GM12878 (cell line): ENCODE results near the gene DIAPH2. TPM values are rescaled to one million over a fixed set of nuclear protein-coding genes. Genes with fewer than 3 reads are reported as not detected.

Source experiments
- ATAC-seq: fragments of 200-7000 bp; cut with Tn5 transposase; 3 replicates; pipeline ENCODE4 v1.9.1; 2020; ENCODE audit warnings: mild to moderate bottlenecking, moderate library complexity
- BruUV-seq: library from RNA; stranded (reverse); fragments of 400-500 nt; replicated peaks from 2 replicates; lab custom pipeline; 2021; lab: Mats Ljungman, UMichigan
- CTCF ChIA-PET: fragments of 300-600 bp; sonication (Branson Sonifier 250); formaldehyde crosslinking; extraction: SDS; loops from one replicate; lab custom pipeline; 2021; ENCODE audit warnings: inconsistent platforms; lab: Yijun Ruan, JAX
- POLR2A ChIA-PET: fragments of 350-600 bp; formaldehyde crosslinking; extraction: SDS; loops from one replicate; lab custom pipeline; 2021; ENCODE audit warnings: inconsistent platforms; lab: Charles Lee
- RAD21 ChIA-PET: fragments of 300-600 bp; sonication (Branson Sonifier 250); formaldehyde crosslinking; loops from one replicate; lab custom pipeline; 2023; ENCODE audit warnings: antibody characterized with exemption; ENCODE audit not compliant: unreplicated experiment; lab: Charles Lee
- SMC1A ChIA-PET: fragments of 300-600 bp; sonication (Branson Sonifier 250); formaldehyde crosslinking; loops from one replicate; lab custom pipeline; 2023; ENCODE audit not compliant: unreplicated experiment, uncharacterized antibody; lab: Charles Lee
- DNase-seq: peaks from one replicate; pipeline ENCODE4 v3.0.0-alpha.2; 2011; ENCODE audit warnings: low read depth, low spot score
- FAIRE-seq: peaks from 3 replicates; lab custom pipeline; 2011; peaks lifted over from hg19 to GRCh38; lab: Jason Lieb, UNC
- H2AFZ ChIP-seq: 2 replicates; pipeline ENCODE4 v1.6.0; 2011; ENCODE audit warnings: low read depth, low read length, control low read depth; ENCODE audit not compliant: control insufficient read depth
- H3K27ac ChIP-seq: 2 replicates; pipeline ENCODE4 v1.5.1; 2011; ENCODE audit warnings: control low read depth; ENCODE audit not compliant: control insufficient read depth, insufficient read depth
- H3K27me3 ChIP-seq, 2 experiments: replicated peaks in 1 of 2; 2 replicates each; pipeline versions ENCODE4 v1.6.0 to v1.6.1; 2011; ENCODE audit warnings: low read length in 1 of 2; ENCODE audit not compliant: control insufficient read depth in 2 of 2, insufficient read depth in 2 of 2
- H3K36me3 ChIP-seq, 2 experiments: 2 replicates each; pipeline ENCODE4 v1.5.1; 2011; ENCODE audit warnings: low read length in 1 of 2; ENCODE audit not compliant: control insufficient read depth in 2 of 2, insufficient read depth in 2 of 2
- H3K4me1 ChIP-seq: 2 replicates; pipeline ENCODE4 v1.6.1; 2011; ENCODE audit warnings: mild to moderate bottlenecking, low read length, moderate library complexity, mixed read lengths; ENCODE audit not compliant: control insufficient read depth, insufficient read depth
- H3K4me2 ChIP-seq: 2 replicates; pipeline ENCODE4 v1.6.0; 2011; ENCODE audit warnings: control low read depth; ENCODE audit not compliant: control insufficient read depth, insufficient read depth
- H3K4me3 ChIP-seq: fragments of 200-600 bp; sonication (generic); 2 replicates; pipeline ENCODE4 v1.5.1; 2016
- H3K79me2 ChIP-seq: 2 replicates; pipeline ENCODE4 v1.6.0; 2011; ENCODE audit warnings: low read length; ENCODE audit not compliant: control insufficient read depth, insufficient read depth
- H3K9ac ChIP-seq: 2 replicates; pipeline ENCODE4 v1.8.0; 2011; ENCODE audit warnings: low read length, control low read depth, mixed read lengths; ENCODE audit not compliant: control insufficient read depth, insufficient read depth
- H3K9me3 ChIP-seq: replicated peaks from 3 replicates; pipeline ENCODE4 v1.5.1; 2011; ENCODE audit warnings: mild to moderate bottlenecking, low read length; ENCODE audit not compliant: control insufficient read depth, insufficient read depth
- H4K20me1 ChIP-seq: 2 replicates; pipeline ENCODE4 v1.6.0; 2011; ENCODE audit not compliant: control insufficient read depth, insufficient read depth
- CEBPZ ChIP-seq: fragments of 150-350 bp; IDR thresholded peaks from 2 replicates; pipeline ENCODE4 v1.6.1; 2016; ENCODE audit warnings: low read depth, low read length
- CHD2 ChIP-seq: IDR thresholded peaks from 2 replicates; pipeline ENCODE4 v1.6.1; 2011; ENCODE audit warnings: low read depth, low read length, improper control_type of control experiment, borderline replicate concordance
- DPF2 ChIP-seq: fragments of 450-650 bp; IDR thresholded peaks from 2 replicates; pipeline ENCODE4 v1.6.1; 2017; ENCODE audit warnings: mild to moderate bottlenecking
- EZH2 ChIP-seq: IDR thresholded peaks from 2 replicates; pipeline ENCODE4 v1.6.1; 2012; ENCODE audit warnings: low read depth, mild to moderate bottlenecking, control low read depth, inconsistent platforms, low read length, borderline replicate concordance; ENCODE audit not compliant: control insufficient read depth
- HCFC1 ChIP-seq: fragments of 150-350 bp; IDR thresholded peaks from 2 replicates; pipeline ENCODE4 v1.6.1; 2014; ENCODE audit warnings: low read length
- JUNB ChIP-seq: IDR thresholded peaks from 2 replicates; pipeline ENCODE4 v1.6.1; 2016; ENCODE audit warnings: antibody characterized with exemption, mild to moderate bottlenecking
- JUND ChIP-seq: IDR thresholded peaks from 2 replicates; pipeline ENCODE4 v1.6.1; 2012; ENCODE audit warnings: low read depth, mild to moderate bottlenecking, low read length, improper control_type of control experiment, moderate library complexity
- NR2C1 ChIP-seq: fragments of 450-650 bp; IDR thresholded peaks from 2 replicates; pipeline ENCODE4 v1.6.1; 2017; ENCODE audit warnings: antibody characterized with exemption, mild to moderate bottlenecking, moderate library complexity
- PAX5 ChIP-seq: IDR thresholded peaks from 2 replicates; pipeline ENCODE4 v1.6.1; 2011; ENCODE audit warnings: low read depth, low read length, borderline replicate concordance
- RCOR1 ChIP-seq: conservative IDR thresholded peaks from 2 replicates; pipeline ENCODE4 v1.6.1; 2012; ENCODE audit warnings: low read depth, low read length, improper control_type of control experiment
- RFX5 ChIP-seq: IDR thresholded peaks from 2 replicates; pipeline ENCODE4 v1.6.1; 2011; ENCODE audit warnings: low read depth, low read length, improper control_type of control experiment
- SMARCA5 ChIP-seq: fragments of 450-650 bp; IDR thresholded peaks from 2 replicates; pipeline ENCODE4 v1.6.1; 2017; ENCODE audit warnings: mild to moderate bottlenecking
- STAT3 ChIP-seq: IDR thresholded peaks from 2 replicates; pipeline ENCODE4 v1.6.1; 2011; ENCODE audit warnings: low read depth, low read length, improper control_type of control experiment
- TBL1XR1 ChIP-seq: IDR thresholded peaks from 2 replicates; pipeline ENCODE4 v1.6.1; 2012; ENCODE audit warnings: low read depth, low read length, improper control_type of control experiment
- TCF3 ChIP-seq: IDR thresholded peaks from 2 replicates; pipeline ENCODE4 v1.6.1; 2012; ENCODE audit warnings: low read depth, mild to moderate bottlenecking, low read length, borderline replicate concordance; ENCODE audit not compliant: insufficient read depth
- TCF7 ChIP-seq: IDR thresholded peaks from 2 replicates; pipeline ENCODE4 v1.6.1; 2014; ENCODE audit warnings: antibody characterized with exemption, borderline replicate concordance
- ZNF622 ChIP-seq: fragments of 450-650 bp; IDR thresholded peaks from 2 replicates; pipeline ENCODE4 v1.6.1; 2017; ENCODE audit warnings: mild to moderate bottlenecking, inconsistent platforms
- WGBS: methylation state at CpG from one replicate; pipeline ENCODE4 v1.1.6; 2016; ENCODE audit warnings: low lambda C conversion rate; ENCODE audit not compliant: insufficient replicate concordance, insufficient coverage; ENCODE audit errors: missing lambda C conversion rate; 5-methylcytosine and 5-hydroxymethylcytosine counted together
- in situ Hi-C: fragments of 300-500 bp; cut with MboI; formaldehyde crosslinking; loops from 9 replicates; pipeline ENCODE4 v1.14.3; 2018; ENCODE audit warnings: mixed read lengths
- intact Hi-C: fragments of 100-400 bp; cut with micrococcal nuclease; formaldehyde crosslinking; loops from one replicate; pipeline ENCODE4 v1.14.2; 2022; ENCODE audit not compliant: unreplicated experiment
- polyA plus RNA-seq, 11 experiments: library from polyadenylated mRNA; depleted of rRNA in 4 of 11; unstranded in 6 of 11; stranded (reverse) in 5 of 11; fragments of >200 nt; fragmentation: Nextera tagmentation in 4 of 11; fragmentation: Illumina TruSeq in 1 of 11; extraction: Ambion mirVana in 4 of 11; extraction: Trizol in 1 of 11; gene quantifications; 1 replicate in 1 of 11; 2 replicates in 10 of 11; pipeline versions ENCODE4 v1.2.1 to v1.2.3, GENCODE V29; 2011 to 2016; ENCODE audit warnings: inconsistent platforms in 2 of 11, missing spikeins in 2 of 11, low read depth in 1 of 11
- total RNA-seq, 4 experiments: library from RNA; depleted of rRNA in 3 of 4; stranded (reverse); fragments of >200 nt in 3 of 4; fragmentation: Illumina TruSeq in 1 of 4; extraction: Trizol in 1 of 4; gene quantifications; 2 replicates each; pipeline versions ENCODE4 v1.2.1 to v1.2.3, GENCODE V29; 2013 to 2021

The DIAPH2 gene
- total and polyA plus RNA-seq, 10 of the 15 experiments (the other 5 are each of a cell fraction or from before 2014, with no cell fraction given): 2.2 to 16.6 (median 8.8) TPM

GRCh38 chrX:97481228-97481627 is 796.6 kb downstream of the DIAPH2 start:
- Histone ChIP-seq H3K36me3 (no peaks in the 10 kb centered on the region), H3K27ac (no peak overlapping the region), H3K4me1 (no peaks in the 10 kb centered on the region), H3K4me3 (no peak overlapping the region), H3K9ac (no peak overlapping the region), H3K27me3 (no peaks in the 10 kb centered on the region), H4K20me1 (no peaks in the 10 kb centered on the region), H3K4me2 (no peak overlapping the region), H3K79me2 (no peaks in the 10 kb centered on the region), H3K9me3 (no peaks in the 10 kb centered on the region), H2AFZ (no peak overlapping the region)
- in situ Hi-C loops: no loop called here
- no TSS peak for BruUV-seq
- no peak for FAIRE-seq
- no peak for ATAC-seq
- ChIA-PET RAD21 (no interaction called here), POLR2A (interaction anchor here (0.5 kb wide), 1 partner anchor 566 kb away, joined by 4 read pairs; no protein-coding TSS in a partner anchor), CTCF (interaction anchor here (1.4 kb wide), 1 partner anchor 34 kb away, joined by 6 read pairs; no protein-coding TSS in a partner anchor), SMC1A (interaction anchor here (1.7 kb wide), 1 partner anchor 14 kb away, joined by 6 read pairs; no protein-coding TSS in a partner anchor)
- TF ChIP-seq TCF3 (no peak), NR2C1 (no peak), EZH2 (no peak), CEBPZ (no peak), TCF7 (no peak), ZNF622 (no peak), JUNB (no peak), RCOR1 (no peak), CHD2 (no peak), JUND (no peak), DPF2 (no peak), HCFC1 (no peak), SMARCA5 (no peak), TBL1XR1 (no peak), STAT3 (no peak), RFX5 (no peak), PAX5 (no peak)
- WGBS: 38% methylated on average over 2 of the region's 2 CpGs
- DNase-seq: no peak
- intact Hi-C loops: no loop called here
